Loucy (cell line): ENCODE measurements around the gene TMEM132D.

Experiments
- EZH2phosphoT487 ChIP-seq: fragments of 200-600 bp; IDR thresholded peaks from 2 replicates; pipeline ENCODE4 v1.6.1; 2018; ENCODE audit warnings: antibody characterized with exemption, mild to moderate bottlenecking, moderate library complexity, borderline replicate concordance
- TF ChIP-seq, protein P1 (sequence below): fragments of 200-600 bp; sonication (generic); conservative IDR thresholded peaks from 2 replicates; pipeline ENCODE4 v1.5.1; 2014; ENCODE audit warnings: mild to moderate bottlenecking, antibody characterized with exemption, low read length

DNA sequence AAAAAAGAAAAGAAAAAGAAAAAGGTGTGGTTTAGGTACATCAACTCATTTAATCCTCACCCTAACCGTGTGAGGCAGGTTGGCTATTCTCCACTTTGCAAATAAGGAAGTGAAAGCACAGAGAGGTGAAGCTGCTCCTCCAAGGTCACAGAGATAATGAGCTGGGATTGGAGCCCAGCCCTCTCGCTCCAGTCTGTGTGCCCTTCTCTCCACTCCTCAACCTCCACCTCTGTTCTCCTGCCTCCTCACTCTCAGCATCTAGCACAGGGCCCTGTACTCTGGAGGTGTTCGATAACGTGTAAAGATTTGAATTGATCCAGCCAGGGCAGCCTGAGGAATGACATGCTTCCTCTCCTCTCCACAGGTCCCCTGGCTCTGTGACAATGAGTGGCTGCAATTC lies 502.3 kb downstream of the TMEM132D start:
- TF ChIP-seq, protein P1, sequence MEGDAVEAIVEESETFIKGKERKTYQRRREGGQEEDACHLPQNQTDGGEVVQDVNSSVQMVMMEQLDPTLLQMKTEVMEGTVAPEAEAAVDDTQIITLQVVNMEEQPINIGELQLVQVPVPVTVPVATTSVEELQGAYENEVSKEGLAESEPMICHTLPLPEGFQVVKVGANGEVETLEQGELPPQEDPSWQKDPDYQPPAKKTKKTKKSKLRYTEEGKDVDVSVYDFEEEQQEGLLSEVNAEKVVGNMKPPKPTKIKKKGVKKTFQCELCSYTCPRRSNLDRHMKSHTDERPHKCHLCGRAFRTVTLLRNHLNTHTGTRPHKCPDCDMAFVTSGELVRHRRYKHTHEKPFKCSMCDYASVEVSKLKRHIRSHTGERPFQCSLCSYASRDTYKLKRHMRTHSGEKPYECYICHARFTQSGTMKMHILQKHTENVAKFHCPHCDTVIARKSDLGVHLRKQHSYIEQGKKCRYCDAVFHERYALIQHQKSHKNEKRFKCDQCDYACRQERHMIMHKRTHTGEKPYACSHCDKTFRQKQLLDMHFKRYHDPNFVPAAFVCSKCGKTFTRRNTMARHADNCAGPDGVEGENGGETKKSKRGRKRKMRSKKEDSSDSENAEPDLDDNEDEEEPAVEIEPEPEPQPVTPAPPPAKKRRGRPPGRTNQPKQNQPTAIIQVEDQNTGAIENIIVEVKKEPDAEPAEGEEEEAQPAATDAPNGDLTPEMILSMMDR, result no peak
- TF ChIP-seq EZH2phosphoT487, result no peak
